ENCODE data around the gene POP4.

GRCh38 chr19:29645491-29645867 is 39.4 kb downstream of the POP4 start:
- no peak for TF ChIP-seq CTCF (IDR thresholded peaks at IDR 0.05)
- TF ChIP-seq POLR2A (IDR thresholded peaks at IDR 0.05) = no peak
- TF ChIP-seq POLR2AphosphoS5 (IDR thresholded peaks at IDR 0.05) = no peak
